ENCODE results near the gene SRD5A2.

Gene SRD5A2

GRCh38 chr2:31580321-31581117 lies at the start of gene SRD5A2:
TSS of gene SRD5A2 (minus strand) at chr2:31580938. CDS start at chr2:31580900, 38 bp downstream.
- no peak for DNase-seq (ENCODE audit: low spot score)

GRCh38 chr2:31606509-31606908 lies 25.8 kb upstream of the SRD5A2 start:
- DNase-seq (ENCODE audit: low spot score) = no peak

- DNase-seq (ENCODE audit: low spot score) = no peak
Measured at GRCh38 chr2:31598694-31599093, 18.0 kb upstream of the SRD5A2 start.

- no peak for DNase-seq (ENCODE audit: low spot score)
Measured at GRCh38 chr2:31586230-31586629, 5.5 kb upstream of the SRD5A2 start.

- no peak for DNase-seq (ENCODE audit: low spot score)
Measured at GRCh38 chr2:31581124-31581795, 522 bp upstream of the SRD5A2 start.

- no peak for DNase-seq (ENCODE audit: low spot score)
Measured at GRCh38 chr2:31579996-31580320, 780 bp downstream of the SRD5A2 start.

- no peak for DNase-seq (ENCODE audit: low spot score)
Measured at GRCh38 chr2:31578316-31578715, 2.4 kb downstream of the SRD5A2 start.

- DNase-seq (ENCODE audit: low spot score) = no peak
Measured at GRCh38 chr2:31577143-31577542, 3.6 kb downstream of the SRD5A2 start.

- DNase-seq (ENCODE audit: low spot score) = no peak
Measured at GRCh38 chr2:31568585-31569201, 12.0 kb downstream of the SRD5A2 start.

GRCh38 chr2:31567679-31568078 lies 13.1 kb downstream of the SRD5A2 start:
- DNase-seq (ENCODE audit: low spot score) = no peak

GRCh38 chr2:31563273-31563839 lies 17.4 kb downstream of the SRD5A2 start:
- DNase-seq (ENCODE audit: low spot score) = no peak

- no peak for DNase-seq (ENCODE audit: low spot score)
Measured at GRCh38 chr2:31561823-31562222, 18.9 kb downstream of the SRD5A2 start.

GRCh38 chr2:31558401-31559295 lies 22.1 kb downstream of the SRD5A2 start:
- DNase-seq (ENCODE audit: low spot score) = peak; percentile 39

GRCh38 chr2:31556940-31557339 lies 23.8 kb downstream of the SRD5A2 start:
- DNase-seq (ENCODE audit: low spot score) = no peak

- DNase-seq (ENCODE audit: low spot score) = no peak
Measured at GRCh38 chr2:31555967-31556706, 24.6 kb downstream of the SRD5A2 start.

- no peak for DNase-seq (ENCODE audit: low spot score)
Measured at GRCh38 chr2:31553362-31553761, 27.4 kb downstream of the SRD5A2 start.

GRCh38 chr2:31547485-31547884 lies 33.3 kb downstream of the SRD5A2 start:
- DNase-seq (ENCODE audit: low spot score) = no peak

GRCh38 chr2:31541853-31542252 lies 38.9 kb downstream of the SRD5A2 start:
- no peak for DNase-seq (ENCODE audit: low spot score)

GRCh38 chr2:31539505-31539904 lies 41.2 kb downstream of the SRD5A2 start:
- DNase-seq (ENCODE audit: low spot score) = no peak

- DNase-seq (ENCODE audit: low spot score) = no peak
Measured at GRCh38 chr2:31535768-31536167, 45.0 kb downstream of the SRD5A2 start.

GRCh38 chr2:31534636-31535035 lies 46.1 kb downstream of the SRD5A2 start:
- DNase-seq (ENCODE audit: low spot score) = no peak

Measured in SW480 (cell line).